ENCODE measurements around the gene PIM2. TPM values are rescaled to one million over a fixed set of nuclear protein-coding genes. Genes with fewer than 3 reads are reported as not detected.

PIM2 gene
- total and polyA plus RNA-seq, 2 of the 13 experiments (the other 11 are each of a cell fraction or from before 2014, with no cell fraction given), result 14.4 to 15.8 TPM

- TF ChIP-seq AGO2 (optimal IDR thresholded peaks at IDR 0.05; ENCODE audit: low read depth, low read length), result peak; percentile 56
- TF ChIP-seq SMARCC2 (IDR thresholded peaks at IDR 0.05), result no peak
- TF ChIP-seq ZNF253 (CRISPR knock-in tag; IDR thresholded peaks at IDR 0.05; ENCODE audit: borderline replicate concordance), result no peak
- peak; percentile 43; the same call in 1 of the 2 replicates for TF ChIP-seq MAX (IDR thresholded peaks at IDR 0.05)
- TF ChIP-seq NFYB (CRISPR knock-in tag; IDR thresholded peaks at IDR 0.05), result peak; percentile 73
- TF ChIP-seq ZNF569 (CRISPR knock-in tag; IDR thresholded peaks at IDR 0.05; ENCODE audit: borderline replicate concordance), result no peak
- no peak for TF ChIP-seq ATF2 (CRISPR knock-in tag; IDR thresholded peaks at IDR 0.05)
- TF ChIP-seq CCDC6 (CRISPR knock-in tag; IDR thresholded peaks at IDR 0.05), result peak; percentile 42; the same call in 1 of the 2 replicates
- 0 out of 2 replicates have a peak, but pooled peaks have one; percentile 43 for TF ChIP-seq ZNF878 (CRISPR knock-in tag; IDR thresholded peaks at IDR 0.05)
- TF ChIP-seq POLR2A (IDR thresholded peaks at IDR 0.05; ENCODE audit: insufficient read depth in 1 of 2, low read depth in 2 of 2, low read length in 2 of 2), result peak in 1 of 2 experiments; percentile 92; a peak in 2 of 4 replicates
- no peak for TF ChIP-seq ZNF24 (IDR thresholded peaks at IDR 0.05)
- peak; percentile 40; the same call in 1 of the 2 replicates for TF ChIP-seq PHF20 (CRISPR knock-in tag; IDR thresholded peaks at IDR 0.05)
- TF ChIP-seq MED1 (CRISPR knock-in tag; IDR thresholded peaks at IDR 0.05), result peak; percentile 30; the same call in 1 of the 2 replicates
- TF ChIP-seq POLR2G (IDR thresholded peaks at IDR 0.05; ENCODE audit: low read depth, low read length), result peak; percentile 90
- peak; percentile 8; the same call in 1 of the 2 replicates for TF ChIP-seq RAD51 (IDR thresholded peaks at IDR 0.05; ENCODE audit: borderline replicate concordance)
- TF ChIP-seq MNT (IDR thresholded peaks at IDR 0.05), result peak; percentile 33; the same call in 1 of the 2 replicates
- TF ChIP-seq SIN3A (IDR thresholded peaks at IDR 0.05; ENCODE audit: borderline replicate concordance, low read depth, low read length), result peak; percentile 70; the same call in 1 of the 2 replicates
- peak; percentile 18; the same call in 1 of the 2 replicates for TF ChIP-seq ELF3 (CRISPR knock-in tag; IDR thresholded peaks at IDR 0.05)
Measured at GRCh38 chrX:48918643-48919340, at the start of gene PIM2 (continued).

Data from HepG2 (cell line).